H1 (cell line): ENCODE results near the gene CA14. TPM values are rescaled to one million over a fixed set of nuclear protein-coding genes. Genes with fewer than 3 reads are reported as not detected.

ENCODE experiments used
- BRCA1 ChIP-seq: IDR thresholded peaks from 2 replicates; pipeline ENCODE4 v1.6.1; 2012; ENCODE audit warnings: low read depth, low read length, improper control_type of control experiment
- GTF2F1 ChIP-seq: IDR thresholded peaks from 2 replicates; pipeline ENCODE4 v1.6.1; 2012; ENCODE audit warnings: low read depth, low read length, improper control_type of control experiment, borderline replicate concordance
- PHF8 ChIP-seq: fragments of 200-600 bp; sonication (generic); conservative IDR thresholded peaks from 2 replicates; pipeline ENCODE4 v1.7.1; 2012; ENCODE audit warnings: low read depth, mild to moderate bottlenecking, inconsistent platforms, low read length, moderate library complexity
- RFX5 ChIP-seq: IDR thresholded peaks from 2 replicates; pipeline ENCODE4 v1.6.1; 2011; ENCODE audit warnings: low read depth, low read length, improper control_type of control experiment, borderline replicate concordance
- TEAD4 ChIP-seq: IDR thresholded peaks from 2 replicates; pipeline ENCODE4 v1.6.1; 2012; ENCODE audit warnings: low read depth, low read length, inconsistent platforms, mixed read lengths
- polyA plus RNA-seq, 7 experiments: library from polyadenylated mRNA; depleted of rRNA in 3 of 7; stranded (reverse) in 5 of 7; unstranded in 2 of 7; fragments of >200 nt in 5 of 7; fragments of 200-250 nt in 2 of 7; gene quantifications; 1 replicate in 5 of 7; 2 replicates in 1 of 7; 4 replicates in 1 of 7; pipeline versions ENCODE4 v1.2.1 to v1.2.3, GENCODE V29; 2011 to 2013; ENCODE audit warnings: missing spikeins in 2 of 7, mixed read lengths in 2 of 7
- total RNA-seq: library from RNA; stranded (reverse); fragmentation: NEBNext Ultra II Directional; extraction: Animal tissue kit (Norgen Biotek cat#: 25700); gene quantifications from 2 replicates; pipeline ENCODE4 v1.2.1, GENCODE V29; 2021
- TF ChIP-seq, protein P1 (sequence below): fragments of 300-600 bp; sonication (generic); IDR thresholded peaks from 2 replicates; pipeline ENCODE4 v1.7.1; 2012; ENCODE audit warnings: low read length, moderate library complexity, mild to moderate bottlenecking, inconsistent platforms; ENCODE audit not compliant: insufficient replicate concordance

The CA14 gene
- total and polyA plus RNA-seq, 2 of the 8 experiments (the other 6 are each of a cell fraction or from before 2014, with no cell fraction given) = 52.3 to 105 TPM

DNA sequence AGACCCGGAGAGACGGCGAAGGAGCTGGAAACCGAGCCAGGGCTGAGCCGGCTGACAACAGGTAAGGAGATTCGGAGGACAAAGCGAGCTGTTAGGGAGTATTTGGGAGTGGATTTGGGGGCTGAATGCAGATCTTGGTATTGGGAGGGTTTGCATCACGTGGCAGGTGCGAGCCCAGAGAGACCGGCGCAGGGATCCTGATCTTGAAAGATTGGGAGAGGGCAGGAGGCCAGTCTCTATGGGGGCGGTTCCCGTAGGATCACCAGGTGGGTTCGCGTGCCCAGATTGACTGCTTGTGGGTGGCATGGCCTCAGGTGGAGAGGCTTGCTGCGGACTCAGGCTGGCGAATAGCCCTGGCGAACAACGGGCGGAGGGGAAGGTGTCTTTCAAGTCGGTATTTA, 25.0 kb downstream of the CA14 start (continued):
- TF ChIP-seq, protein P1, sequence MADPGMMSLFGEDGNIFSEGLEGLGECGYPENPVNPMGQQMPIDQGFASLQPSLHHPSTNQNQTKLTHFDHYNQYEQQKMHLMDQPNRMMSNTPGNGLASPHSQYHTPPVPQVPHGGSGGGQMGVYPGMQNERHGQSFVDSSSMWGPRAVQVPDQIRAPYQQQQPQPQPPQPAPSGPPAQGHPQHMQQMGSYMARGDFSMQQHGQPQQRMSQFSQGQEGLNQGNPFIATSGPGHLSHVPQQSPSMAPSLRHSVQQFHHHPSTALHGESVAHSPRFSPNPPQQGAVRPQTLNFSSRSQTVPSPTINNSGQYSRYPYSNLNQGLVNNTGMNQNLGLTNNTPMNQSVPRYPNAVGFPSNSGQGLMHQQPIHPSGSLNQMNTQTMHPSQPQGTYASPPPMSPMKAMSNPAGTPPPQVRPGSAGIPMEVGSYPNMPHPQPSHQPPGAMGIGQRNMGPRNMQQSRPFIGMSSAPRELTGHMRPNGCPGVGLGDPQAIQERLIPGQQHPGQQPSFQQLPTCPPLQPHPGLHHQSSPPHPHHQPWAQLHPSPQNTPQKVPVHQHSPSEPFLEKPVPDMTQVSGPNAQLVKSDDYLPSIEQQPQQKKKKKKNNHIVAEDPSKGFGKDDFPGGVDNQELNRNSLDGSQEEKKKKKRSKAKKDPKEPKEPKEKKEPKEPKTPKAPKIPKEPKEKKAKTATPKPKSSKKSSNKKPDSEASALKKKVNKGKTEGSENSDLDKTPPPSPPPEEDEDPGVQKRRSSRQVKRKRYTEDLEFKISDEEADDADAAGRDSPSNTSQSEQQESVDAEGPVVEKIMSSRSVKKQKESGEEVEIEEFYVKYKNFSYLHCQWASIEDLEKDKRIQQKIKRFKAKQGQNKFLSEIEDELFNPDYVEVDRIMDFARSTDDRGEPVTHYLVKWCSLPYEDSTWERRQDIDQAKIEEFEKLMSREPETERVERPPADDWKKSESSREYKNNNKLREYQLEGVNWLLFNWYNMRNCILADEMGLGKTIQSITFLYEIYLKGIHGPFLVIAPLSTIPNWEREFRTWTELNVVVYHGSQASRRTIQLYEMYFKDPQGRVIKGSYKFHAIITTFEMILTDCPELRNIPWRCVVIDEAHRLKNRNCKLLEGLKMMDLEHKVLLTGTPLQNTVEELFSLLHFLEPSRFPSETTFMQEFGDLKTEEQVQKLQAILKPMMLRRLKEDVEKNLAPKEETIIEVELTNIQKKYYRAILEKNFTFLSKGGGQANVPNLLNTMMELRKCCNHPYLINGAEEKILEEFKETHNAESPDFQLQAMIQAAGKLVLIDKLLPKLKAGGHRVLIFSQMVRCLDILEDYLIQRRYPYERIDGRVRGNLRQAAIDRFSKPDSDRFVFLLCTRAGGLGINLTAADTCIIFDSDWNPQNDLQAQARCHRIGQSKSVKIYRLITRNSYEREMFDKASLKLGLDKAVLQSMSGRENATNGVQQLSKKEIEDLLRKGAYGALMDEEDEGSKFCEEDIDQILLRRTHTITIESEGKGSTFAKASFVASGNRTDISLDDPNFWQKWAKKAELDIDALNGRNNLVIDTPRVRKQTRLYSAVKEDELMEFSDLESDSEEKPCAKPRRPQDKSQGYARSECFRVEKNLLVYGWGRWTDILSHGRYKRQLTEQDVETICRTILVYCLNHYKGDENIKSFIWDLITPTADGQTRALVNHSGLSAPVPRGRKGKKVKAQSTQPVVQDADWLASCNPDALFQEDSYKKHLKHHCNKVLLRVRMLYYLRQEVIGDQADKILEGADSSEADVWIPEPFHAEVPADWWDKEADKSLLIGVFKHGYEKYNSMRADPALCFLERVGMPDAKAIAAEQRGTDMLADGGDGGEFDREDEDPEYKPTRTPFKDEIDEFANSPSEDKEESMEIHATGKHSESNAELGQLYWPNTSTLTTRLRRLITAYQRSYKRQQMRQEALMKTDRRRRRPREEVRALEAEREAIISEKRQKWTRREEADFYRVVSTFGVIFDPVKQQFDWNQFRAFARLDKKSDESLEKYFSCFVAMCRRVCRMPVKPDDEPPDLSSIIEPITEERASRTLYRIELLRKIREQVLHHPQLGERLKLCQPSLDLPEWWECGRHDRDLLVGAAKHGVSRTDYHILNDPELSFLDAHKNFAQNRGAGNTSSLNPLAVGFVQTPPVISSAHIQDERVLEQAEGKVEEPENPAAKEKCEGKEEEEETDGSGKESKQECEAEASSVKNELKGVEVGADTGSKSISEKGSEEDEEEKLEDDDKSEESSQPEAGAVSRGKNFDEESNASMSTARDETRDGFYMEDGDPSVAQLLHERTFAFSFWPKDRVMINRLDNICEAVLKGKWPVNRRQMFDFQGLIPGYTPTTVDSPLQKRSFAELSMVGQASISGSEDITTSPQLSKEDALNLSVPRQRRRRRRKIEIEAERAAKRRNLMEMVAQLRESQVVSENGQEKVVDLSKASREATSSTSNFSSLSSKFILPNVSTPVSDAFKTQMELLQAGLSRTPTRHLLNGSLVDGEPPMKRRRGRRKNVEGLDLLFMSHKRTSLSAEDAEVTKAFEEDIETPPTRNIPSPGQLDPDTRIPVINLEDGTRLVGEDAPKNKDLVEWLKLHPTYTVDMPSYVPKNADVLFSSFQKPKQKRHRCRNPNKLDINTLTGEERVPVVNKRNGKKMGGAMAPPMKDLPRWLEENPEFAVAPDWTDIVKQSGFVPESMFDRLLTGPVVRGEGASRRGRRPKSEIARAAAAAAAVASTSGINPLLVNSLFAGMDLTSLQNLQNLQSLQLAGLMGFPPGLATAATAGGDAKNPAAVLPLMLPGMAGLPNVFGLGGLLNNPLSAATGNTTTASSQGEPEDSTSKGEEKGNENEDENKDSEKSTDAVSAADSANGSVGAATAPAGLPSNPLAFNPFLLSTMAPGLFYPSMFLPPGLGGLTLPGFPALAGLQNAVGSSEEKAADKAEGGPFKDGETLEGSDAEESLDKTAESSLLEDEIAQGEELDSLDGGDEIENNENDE = no peak
- peak; percentile 51 for TF ChIP-seq PHF8
- TF ChIP-seq TEAD4 = no peak
- 0 out of 2 replicates have a peak, but pooled peaks have one; percentile 0 for TF ChIP-seq RFX5
- no peak for TF ChIP-seq BRCA1
- TF ChIP-seq GTF2F1 = no peak; the same call in 1 of the 2 replicates
